Duodenal mucosa (tissue), 2 donors: ENCODE results near the gene COL13A1.

ENCODE experiments used
- H3K27ac ChIP-seq: one replicate; pipeline ENCODE4 v1.7.0; 2013; ENCODE audit warnings: low read depth, low read length
- H3K27me3 ChIP-seq, 2 donors: one replicate each; pipeline ENCODE4 v1.7.0; 2013; ENCODE audit warnings: low read length in 2 of 2, control low read depth in 1 of 2; ENCODE audit not compliant: insufficient read depth in 2 of 2, control insufficient read depth in 1 of 2
- H3K36me3 ChIP-seq, 2 donors: one replicate each; pipeline ENCODE4 v1.7.0; 2013; ENCODE audit warnings: low read length in 2 of 2, control low read depth in 1 of 2; ENCODE audit not compliant: insufficient read depth in 2 of 2, control insufficient read depth in 1 of 2
- H3K4me1 ChIP-seq, 2 donors: one replicate each; pipeline ENCODE4 v1.7.0; 2013; ENCODE audit warnings: low read length in 2 of 2, control low read depth in 1 of 2; ENCODE audit not compliant: insufficient read depth in 2 of 2, control insufficient read depth in 1 of 2
- H3K4me3 ChIP-seq, 2 donors: one replicate each; pipeline ENCODE4 v1.7.0; 2013; ENCODE audit warnings: low read length in 2 of 2, low read depth in 1 of 2
- H3K9ac ChIP-seq, 2 donors: one replicate each; pipeline ENCODE4 v1.7.0; 2013; ENCODE audit warnings: low read length in 2 of 2, low read depth in 1 of 2
- H3K9me3 ChIP-seq, 2 donors: one replicate each; pipeline ENCODE4 v1.7.0; 2013; ENCODE audit warnings: low read length in 2 of 2, control low read depth in 1 of 2; ENCODE audit not compliant: control insufficient read depth in 1 of 2

Gene COL13A1

GRCh38 chr10:69766161-69766910, 35.4 kb upstream of the COL13A1 start:
- H3K27me3 ChIP-seq: no peaks in the 10 kb centered on the region
- no peak overlapping the region for H3K27ac ChIP-seq
- H3K4me3 ChIP-seq: no peak overlapping the region
- H3K36me3 ChIP-seq: no peaks in the 10 kb centered on the region
- no peaks in the 10 kb centered on the region for H3K4me1 ChIP-seq
- H3K9me3 ChIP-seq: no peaks in the 10 kb centered on the region
- no peak overlapping the region for H3K9ac ChIP-seq

DNA sequence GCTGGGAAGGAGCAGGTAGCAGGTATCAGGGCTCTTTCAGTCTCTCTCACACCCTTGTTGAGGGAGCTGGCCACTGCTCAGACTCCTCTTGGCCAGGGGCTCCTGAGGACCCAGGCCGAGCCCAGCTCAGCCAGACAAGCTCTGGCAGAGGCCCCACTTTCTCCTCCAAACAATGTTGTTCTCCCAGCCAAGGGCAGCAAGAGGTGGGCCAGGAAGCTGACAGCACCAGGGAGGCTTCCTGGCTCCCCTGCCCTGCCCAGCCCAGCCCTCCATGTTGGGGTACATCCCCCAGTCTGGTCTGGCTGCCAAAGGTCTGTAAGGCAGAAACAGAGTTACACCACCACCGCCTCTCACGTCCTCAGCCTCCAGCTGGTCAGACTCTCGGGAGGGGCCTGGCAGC, 33.9 kb upstream of the COL13A1 start:
- Histone ChIP-seq H3K4me1 (no peaks in the 10 kb centered on the region), H3K4me3 (no peak overlapping the region), H3K27ac (no peak overlapping the region), H3K9ac (no peak overlapping the region), H3K27me3 (no peaks in the 10 kb centered on the region), H3K9me3 (no peaks in the 10 kb centered on the region), H3K36me3 (no peaks in the 10 kb centered on the region)

- H3K27ac ChIP-seq: no peak overlapping the region
- no peak overlapping the region for H3K9ac ChIP-seq
- H3K36me3 ChIP-seq: no peaks in the 10 kb centered on the region
- H3K4me3 ChIP-seq: no peak overlapping the region
- no peaks in the 10 kb centered on the region for H3K27me3 ChIP-seq
- no peaks in the 10 kb centered on the region for H3K4me1 ChIP-seq
- H3K9me3 ChIP-seq: no peaks in the 10 kb centered on the region
Observed at GRCh38 chr10:69768386-69768785, 33.3 kb upstream of the COL13A1 start.

DNA sequence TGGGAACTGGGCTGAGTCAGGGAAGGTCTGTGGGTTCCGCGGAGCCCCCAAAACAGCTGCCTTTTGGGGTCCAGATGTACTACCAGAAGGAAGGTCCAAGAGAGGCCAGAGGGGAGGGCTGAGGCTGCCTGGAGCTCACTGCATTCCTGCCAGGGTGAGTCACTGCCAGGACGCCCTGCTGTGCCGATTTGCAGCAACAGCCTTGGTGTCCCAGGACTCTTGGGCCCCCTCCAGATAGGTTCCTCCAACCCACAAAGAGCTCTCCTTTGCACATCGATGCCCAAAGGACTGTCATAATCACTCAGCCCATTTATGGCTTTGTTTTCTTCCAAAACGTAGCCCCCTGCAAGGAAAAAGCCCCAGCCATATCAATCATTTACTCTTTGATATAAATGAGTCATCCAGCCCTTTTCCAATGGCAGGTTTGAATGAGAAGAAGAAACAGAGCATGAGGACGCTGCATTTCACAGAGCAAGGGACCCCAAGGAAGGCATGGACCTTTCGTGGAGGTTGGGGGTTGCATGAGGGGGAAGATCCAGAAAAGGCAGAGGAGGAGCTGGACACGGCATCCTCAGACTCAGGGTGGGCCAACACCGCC, 32.2 kb upstream of the COL13A1 start:
- Histone ChIP-seq H3K27me3 (no peaks in the 10 kb centered on the region), H3K27ac (peak overlapping the region; percentile 48), H3K9ac (no peak overlapping the region), H3K36me3 (no peaks in the 10 kb centered on the region), H3K4me3 (no peak overlapping the region), H3K9me3 (no peaks in the 10 kb centered on the region), H3K4me1 (no peaks in the 10 kb centered on the region)

DNA sequence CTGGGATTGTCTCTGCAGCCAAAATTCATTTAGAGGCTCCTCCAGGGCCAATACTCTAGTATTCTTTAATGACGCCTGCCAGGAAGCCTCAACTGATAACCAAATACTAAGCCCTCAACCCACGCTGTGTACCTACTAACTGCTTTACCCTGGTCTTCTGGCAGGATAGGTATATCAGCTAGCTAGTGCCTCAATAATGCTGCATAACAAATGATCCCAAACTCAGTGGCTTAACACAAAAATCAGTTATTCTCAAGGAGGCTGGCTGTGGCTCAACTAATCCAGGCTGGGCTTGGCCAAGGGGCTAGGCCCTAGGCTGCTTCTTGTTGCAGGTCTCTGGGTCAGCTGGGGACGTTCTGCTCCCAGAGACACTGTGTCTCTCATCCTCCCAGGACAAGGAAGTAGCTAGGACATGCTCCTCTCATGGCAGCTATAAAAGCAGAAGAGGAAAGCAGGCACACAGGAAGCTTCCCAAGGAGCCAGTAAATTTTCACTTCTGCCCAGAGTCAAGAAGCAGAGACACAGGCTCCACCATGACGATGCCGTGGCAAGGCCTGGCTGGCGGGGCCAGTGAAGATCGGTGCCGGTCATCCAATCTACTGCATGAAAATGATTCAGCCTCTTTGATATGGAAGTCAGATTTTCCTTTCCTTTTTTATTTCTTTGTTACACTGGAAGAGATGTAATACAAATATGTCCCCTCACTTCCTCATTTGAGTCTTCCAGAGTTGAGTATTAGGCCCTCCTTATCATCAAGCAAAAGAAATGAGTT, 28.6 kb upstream of the COL13A1 start:
- Histone ChIP-seq H3K4me3 (no peak overlapping the region), H3K27me3 (no peaks in the 10 kb centered on the region), H3K4me1 (no peaks in the 10 kb centered on the region), H3K27ac (no peak overlapping the region), H3K9ac (no peak overlapping the region), H3K36me3 (no peaks in the 10 kb centered on the region), H3K9me3 (no peaks in the 10 kb centered on the region)

DNA sequence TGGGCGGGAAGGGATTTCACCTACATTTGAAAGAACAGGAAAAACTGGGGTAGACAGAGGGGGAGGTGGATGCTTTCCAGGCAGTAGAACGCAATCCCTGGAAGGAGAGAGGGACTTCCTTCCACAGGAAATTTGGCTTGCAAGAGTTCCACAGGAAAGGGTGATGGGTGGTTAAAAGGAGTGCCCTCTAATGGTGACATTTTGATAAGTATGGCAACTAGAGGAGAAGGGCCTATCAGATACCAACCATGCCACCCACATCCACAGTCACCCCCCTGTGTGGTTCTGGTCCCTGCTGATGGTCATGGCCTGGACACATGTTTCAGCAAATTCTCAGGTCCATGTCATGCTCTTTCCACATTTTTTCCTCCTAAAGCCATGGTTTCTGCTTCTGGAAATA, 27.1 kb upstream of the COL13A1 start:
- Histone ChIP-seq H3K9ac (no peak overlapping the region), H3K4me3 (no peak overlapping the region), H3K27me3 (no peaks in the 10 kb centered on the region), H3K4me1 (no peaks in the 10 kb centered on the region), H3K9me3 (no peaks in the 10 kb centered on the region), H3K27ac (no peak overlapping the region), H3K36me3 (no peaks in the 10 kb centered on the region)

DNA sequence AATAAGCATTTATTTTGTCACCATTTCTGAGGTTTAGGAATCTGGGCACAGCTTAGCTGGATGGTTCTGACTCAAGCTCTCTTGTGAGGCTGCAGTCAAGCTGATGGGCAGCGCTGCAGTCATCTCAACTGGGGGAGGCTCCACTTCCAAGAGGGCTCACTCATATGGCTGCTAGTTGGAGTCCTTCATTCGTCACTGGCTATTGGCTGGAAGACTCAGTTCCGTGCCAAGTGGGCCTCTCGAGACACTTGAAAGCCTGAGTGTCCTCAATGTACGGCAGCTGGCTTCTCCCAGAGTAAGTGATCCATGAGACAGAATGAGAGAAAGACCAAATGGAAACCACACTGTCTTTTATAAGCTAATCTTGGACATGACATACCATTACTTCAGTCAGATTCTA, 21.6 kb upstream of the COL13A1 start:
- no peak overlapping the region for H3K9ac ChIP-seq
- no peaks in the 10 kb centered on the region for H3K36me3 ChIP-seq
- no peak overlapping the region for H3K27ac ChIP-seq
- no peaks in the 10 kb centered on the region for H3K4me1 ChIP-seq
- H3K9me3 ChIP-seq: no peaks in the 10 kb centered on the region
- H3K27me3 ChIP-seq: peaks cover 7 to 17% of the 10 kb centered on the region in 2 donors
- no peak overlapping the region for H3K4me3 ChIP-seq

DNA sequence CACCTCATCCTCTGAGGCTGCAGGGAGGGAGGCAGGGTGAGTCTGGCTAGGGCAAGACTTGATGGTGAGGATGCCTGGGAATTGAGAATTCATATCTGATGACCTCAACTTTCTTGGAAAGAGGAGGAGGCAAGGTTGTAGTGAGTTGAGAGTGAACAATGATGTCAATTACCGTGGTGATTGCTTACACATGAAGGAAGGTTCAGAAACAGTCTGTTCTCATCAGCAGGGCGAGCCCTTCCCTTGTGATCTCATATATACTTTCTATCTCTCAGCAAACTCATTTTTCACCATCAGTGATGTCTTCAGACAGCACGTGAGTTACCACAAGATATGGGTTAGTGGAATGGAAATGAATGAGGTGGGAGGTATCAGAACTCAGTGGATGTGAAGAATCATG, 20.1 kb upstream of the COL13A1 start:
- Histone ChIP-seq H3K9me3 (no peaks in the 10 kb centered on the region), H3K36me3 (no peaks in the 10 kb centered on the region), H3K4me3 (no peak overlapping the region), H3K4me1 (no peaks in the 10 kb centered on the region), H3K27ac (no peak overlapping the region), H3K9ac (no peak overlapping the region), H3K27me3 (peaks cover 7 to 17% of the 10 kb centered on the region in 2 donors)

DNA sequence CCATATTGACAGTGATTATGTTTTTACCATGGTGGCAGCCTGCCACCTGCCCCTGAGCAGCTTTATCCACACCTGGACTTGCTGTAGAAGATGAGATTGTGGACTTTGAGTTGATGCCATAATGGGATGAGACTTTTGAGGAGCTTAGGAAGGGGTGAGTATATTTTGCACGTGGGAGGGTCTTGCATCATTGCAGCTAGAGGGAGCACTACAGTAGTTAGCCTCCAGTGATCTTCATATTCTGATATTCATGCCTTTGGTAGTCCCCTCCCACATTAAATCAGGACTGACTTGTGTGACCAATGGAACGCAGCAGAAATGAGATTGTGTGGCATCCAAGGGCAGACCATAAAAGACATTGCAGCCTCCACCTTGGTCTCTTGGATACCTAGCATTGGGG, 18.2 kb upstream of the COL13A1 start:
- Histone ChIP-seq H3K9ac (no peak overlapping the region), H3K9me3 (no peaks in the 10 kb centered on the region), H3K27me3 (peaks cover 7 to 17% of the 10 kb centered on the region in 2 donors), H3K27ac (no peak overlapping the region), H3K36me3 (no peaks in the 10 kb centered on the region), H3K4me3 (no peak overlapping the region), H3K4me1 (no peaks in the 10 kb centered on the region)

DNA sequence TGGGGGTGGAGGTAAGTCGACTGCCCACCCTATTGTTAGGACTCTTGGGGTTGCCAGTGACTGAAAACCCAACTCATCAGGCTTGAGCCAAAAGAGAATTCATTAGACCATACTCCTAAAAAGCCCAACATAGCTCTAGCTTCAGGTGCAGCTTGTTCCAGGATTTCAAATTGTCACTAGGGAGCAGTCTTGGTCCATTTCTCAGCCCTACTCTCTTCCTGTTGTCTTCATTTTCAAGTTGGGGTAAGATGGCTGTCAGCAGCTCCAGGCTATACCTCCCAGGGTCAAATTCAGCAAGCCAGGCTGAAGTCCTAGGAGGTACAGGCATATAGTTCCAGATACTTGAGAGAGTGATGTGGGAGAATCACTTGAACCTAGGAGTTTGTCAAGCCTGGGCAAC, 14.9 kb upstream of the COL13A1 start:
- H3K4me3 ChIP-seq: no peak overlapping the region
- no peaks in the 10 kb centered on the region for H3K9me3 ChIP-seq
- H3K9ac ChIP-seq: no peak overlapping the region
- H3K27me3 ChIP-seq: peaks cover under 1 to 11% of the 10 kb centered on the region in 2 donors
- no peaks in the 10 kb centered on the region for H3K36me3 ChIP-seq
- H3K4me1 ChIP-seq: no peaks in the 10 kb centered on the region
- no peak overlapping the region for H3K27ac ChIP-seq
